H1 (cell line): ENCODE data around the gene OSBPL9. TPM values are rescaled to one million over a fixed set of nuclear protein-coding genes. Genes with fewer than 3 reads are reported as not detected.

ENCODE experiments used
- ATF3 ChIP-seq: IDR thresholded peaks from 2 replicates; pipeline ENCODE4 v1.6.1; 2011; ENCODE audit warnings: low read depth, mild to moderate bottlenecking, low read length; ENCODE audit not compliant: insufficient read depth
- BACH1 ChIP-seq: IDR thresholded peaks from 2 replicates; pipeline ENCODE4 v1.6.1; 2012; ENCODE audit warnings: low read length, improper control_type of control experiment
- CBX5 ChIP-seq: fragments of 300-800, 300-1000 bp; sonication (generic); IDR thresholded peaks from 2 replicates; pipeline ENCODE4 v1.7.1; 2016; ENCODE audit warnings: antibody characterized with exemption, low read length, low read depth
- CHD7 ChIP-seq: fragments of 300-600 bp; sonication (generic); IDR thresholded peaks from 2 replicates; pipeline ENCODE4 v1.7.1; 2012; ENCODE audit warnings: low read length, moderate library complexity, mild to moderate bottlenecking, inconsistent platforms; ENCODE audit not compliant: insufficient replicate concordance
- FOSL1 ChIP-seq: IDR thresholded peaks from 2 replicates; pipeline ENCODE4 v1.6.1; 2011; ENCODE audit warnings: mild to moderate bottlenecking, low read depth, low read length, moderate library complexity; ENCODE audit not compliant: insufficient read depth
- GABPA ChIP-seq: IDR thresholded peaks from 2 replicates; pipeline ENCODE4 v1.6.1; 2011; ENCODE audit warnings: mild to moderate bottlenecking, low read length, moderate library complexity, borderline replicate concordance; ENCODE audit not compliant: insufficient read depth
- MAFK ChIP-seq: IDR thresholded peaks from 2 replicates; pipeline ENCODE4 v1.6.1; 2012; ENCODE audit warnings: low read depth, mild to moderate bottlenecking, improper control_type of control experiment, low read length
- NANOG ChIP-seq: IDR thresholded peaks from 2 replicates; pipeline ENCODE4 v1.6.1; 2011; ENCODE audit warnings: low read length, low read depth, mild to moderate bottlenecking, inconsistent platforms; ENCODE audit not compliant: insufficient read depth, poor library complexity, severe bottlenecking
- SIRT6 ChIP-seq: IDR thresholded peaks from one replicate; pipeline ENCODE4 v1.7.1; 2012; ENCODE audit warnings: low read length, inconsistent platforms
- TAF7 ChIP-seq: optimal IDR thresholded peaks from 2 replicates; pipeline ENCODE3; 2011; ENCODE audit warnings: low read depth, mild to moderate bottlenecking, inconsistent platforms, low read length, moderate library complexity, borderline replicate concordance
- TCF12 ChIP-seq: IDR thresholded peaks from 2 replicates; pipeline ENCODE4 v1.6.1; 2011; ENCODE audit warnings: low read depth, mild to moderate bottlenecking, low read length
- polyA plus RNA-seq, 7 experiments: library from polyadenylated mRNA; depleted of rRNA in 3 of 7; stranded (reverse) in 5 of 7; unstranded in 2 of 7; fragments of >200 nt in 5 of 7; fragments of 200-250 nt in 2 of 7; gene quantifications; 1 replicate in 5 of 7; 2 replicates in 1 of 7; 4 replicates in 1 of 7; pipeline versions ENCODE4 v1.2.1 to v1.2.3, GENCODE V29; 2011 to 2013; ENCODE audit warnings: missing spikeins in 2 of 7, mixed read lengths in 2 of 7
- total RNA-seq: library from RNA; stranded (reverse); fragmentation: NEBNext Ultra II Directional; extraction: Animal tissue kit (Norgen Biotek cat#: 25700); gene quantifications from 2 replicates; pipeline ENCODE4 v1.2.1, GENCODE V29; 2021

The OSBPL9 gene
- total and polyA plus RNA-seq, 2 of the 8 experiments (the other 6 are each of a cell fraction or from before 2014, with no cell fraction given): 58.2 to 71.6 TPM

GRCh38 chr1:51709951-51710350 is 93.1 kb downstream of the OSBPL9 start (continued):
- TF ChIP-seq CHD7 (no peak), GABPA (no peak), SIRT6 (no peak), NANOG (no peak), CBX5 (no peak), MAFK (no peak), TAF7 (no peak), TCF12 (no peak), BACH1 (no peak), ATF3 (no peak), FOSL1 (no peak)
- TF ChIP-seq, all 59 proteins: peak for 0
